Ovary (tissue), 10 donors: ENCODE data around the gene XKR3. TPM values are rescaled to one million over a fixed set of nuclear protein-coding genes. Genes with fewer than 3 reads are reported as not detected.
"Not testable (repeated sequence)": the region's sequence is repeated elsewhere in the genome, so short reads cannot be mapped to it uniquely, and the experiment has no call there.

Experiments used
- DNase-seq, 5 donors: peaks; one replicate each; pipeline ENCODE4 v3.0.0-alpha.2; 2019 to 2020
- H3K27ac ChIP-seq, 2 donors: fragments of 200-600 bp; one replicate each; pipeline versions ENCODE4 v1.5.1 to v1.8.0; 2019 to 2022
- H3K27me3 ChIP-seq: fragments of 200-600 bp; one replicate; pipeline ENCODE4 v1.8.0; 2022
- H3K36me3 ChIP-seq: fragments of 200-600 bp; sonication (generic); one replicate; pipeline ENCODE4 v1.5.1; 2019
- H3K4me1 ChIP-seq: one replicate; pipeline ENCODE4 v1.8.1; 2013; ENCODE audit warnings: mild to moderate bottlenecking, moderate library complexity; ENCODE audit not compliant: insufficient read depth
- H3K4me3 ChIP-seq: fragments of 200-600 bp; sonication (generic); one replicate; pipeline ENCODE4 v1.5.1; 2017
- H3K9me3 ChIP-seq, 2 donors: fragments of 200-600 bp in 1 of 2; sonication (generic) in 1 of 2; one replicate each; pipeline versions ENCODE4 v1.5.1 to v1.8.1; 2013 to 2019; ENCODE audit warnings: mild to moderate bottlenecking in 1 of 2, moderate library complexity in 1 of 2
- EP300 ChIP-seq: sonication (generic); formaldehyde crosslinking; IDR thresholded peaks from one replicate; pipeline ENCODE4 v1.6.1; 2017; ENCODE audit warnings: antibody characterized with exemption
- POLR2A ChIP-seq: fragments of 450-650 bp; IDR thresholded peaks from one replicate; pipeline ENCODE4 v1.6.1; 2017; ENCODE audit warnings: antibody characterized with exemption, mild to moderate bottlenecking, moderate library complexity
- WGBS, 3 donors: extraction: QIAGEN DNeasy Blood & Tissue Kit in 1 of 3; methylation state at CpG; one replicate each; pipeline versions ENCODE4 v1.1.5 to v1.1.7; 2013 to 2017; 5-methylcytosine and 5-hydroxymethylcytosine counted together
- intact Hi-C, 4 donors: fragments of 100-400 bp; cut with DNase I; formaldehyde crosslinking; loops; one replicate each; pipeline versions ENCODE4 v1.11.0 to v1.15.1; 2022 to 2023
- long read RNA-seq, 3 donors: library from polyadenylated mRNA in 2 of 3; unstranded in 2 of 3; transcript quantifications; one replicate each; pipeline ENCODE4 v2.0.0 and lab custom pipeline, GENCODE V29; 2021 to 2026
- polyA plus RNA-seq, 2 donors: library from polyadenylated mRNA; stranded (reverse); fragments of 200-250 nt in 1 of 2; fragments of 350-450 nt in 1 of 2; fragmentation: Illumina TruSeq in 1 of 2; extraction: RNeasy Lipid Tissue Mini Kit (QIAGEN cat#74804) in 1 of 2; gene quantifications; one replicate each; pipeline ENCODE4 v1.2.3, GENCODE V29; 2013 to 2014
- total RNA-seq, 7 donors: library from RNA; depleted of rRNA in 2 of 7; stranded (reverse); fragments of >200 nt in 2 of 7; fragmentation: NEBNext Ultra II Directional in 3 of 7; extraction: Animal tissue kit (Norgen Biotek cat#: 25700) in 3 of 7; gene quantifications; one replicate each; pipeline versions ENCODE4 v1.1.0 to v1.2.4, GENCODE V29; 2016 to 2023
- TF ChIP-seq, protein P1 (sequence below), 3 donors: fragments of 450-650 bp in 2 of 3; fragments of 200-600 bp in 1 of 3; IDR thresholded peaks; one replicate each; pipeline versions ENCODE4 v1.5.1 to v1.8.0; 2016 to 2022; ENCODE audit warnings: antibody characterized with exemption in 3 of 3, mild to moderate bottlenecking in 1 of 3
- donor health status: DM: no; HTN: no; CAD: no; lungs with moderate emphysema.
- donor health status: DM: no; HTN: no; CAD: no.
- donor health status: Bipolar disorder and iron deficiency.
- donor health status: DM: yes; HTN: yes; CAD: no.
- donor health status: DM: no; HTN: no; CAD: no.
- donor health status: DM: yes; HTN: yes; CAD: no.

Gene XKR3
- total RNA-seq (not detected), polyA plus RNA-seq (not detected)
- long read RNA-seq, donor 1: 0 reads
- long read RNA-seq, donor 2: 0 reads
- long read RNA-seq, donor 3: 0 reads

DNA sequence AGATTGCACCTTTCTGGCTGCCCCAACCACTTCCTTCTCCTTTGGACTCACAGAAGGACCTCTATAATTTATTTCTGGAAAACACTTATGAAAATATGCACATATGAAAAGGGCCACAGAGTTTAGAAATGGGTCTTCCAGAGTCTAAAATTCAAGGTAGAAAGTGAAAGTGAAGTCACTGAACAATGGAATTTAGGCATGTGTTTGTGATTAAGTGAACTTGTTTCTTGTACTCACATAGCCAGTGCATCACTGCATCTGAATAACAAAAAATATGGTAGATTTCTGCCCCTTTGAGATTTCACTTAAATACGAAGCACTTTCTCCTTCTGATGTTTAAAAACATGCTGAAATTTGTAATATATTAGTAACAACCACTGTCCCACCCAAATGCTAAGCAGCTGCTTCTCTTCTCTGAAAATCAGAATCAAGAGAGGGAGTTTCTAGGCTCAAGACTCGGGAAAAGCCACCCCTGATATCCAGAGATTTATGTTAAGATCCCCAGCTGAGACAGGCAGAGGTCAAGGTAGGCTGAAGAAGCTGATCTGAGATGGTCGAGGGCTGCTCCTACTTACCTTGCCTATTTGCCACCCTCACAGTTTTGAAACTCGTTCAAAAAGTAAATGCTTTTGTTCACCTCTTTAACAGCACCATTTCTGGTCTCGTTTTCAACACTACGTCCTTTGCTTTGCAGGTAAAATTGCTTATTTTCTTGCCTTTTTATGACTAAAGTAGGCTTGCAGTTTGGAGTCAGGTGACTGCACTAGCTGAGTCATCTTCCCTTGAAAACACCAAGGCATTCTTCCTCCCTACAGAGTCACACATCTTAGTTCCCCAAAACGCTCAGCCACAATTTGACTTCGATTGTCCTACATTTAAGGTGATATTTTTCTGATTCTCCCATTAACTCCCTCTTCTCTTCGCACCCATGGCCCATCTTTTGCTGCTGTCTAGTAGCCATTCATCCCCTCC is at the start of gene XKR3:
Gene XKR3, minus strand, starts transcription at position 696 of the 972 bp plus-strand sequence. CDS start 17,338 bp downstream, outside the sequence.
- Histone ChIP-seq H3K36me3 (no peaks in the 10 kb centered on the region), H3K4me3 (no peak within 1 kb of the TSS), H3K27ac (no peak within 1 kb of the TSS), H3K9me3 (no peaks in the 10 kb centered on the region), H3K4me1 (no peaks in the 10 kb centered on the region), H3K27me3 (no peaks in the 10 kb centered on the region)
- intact Hi-C loops: no loop called here
- DNase-seq: no peak
- WGBS, 3 donors: 36 to 44% (median 36%) methylated on average over 9 of the region's 9 CpGs
- TF ChIP-seq EP300: no peak
- TF ChIP-seq, protein P1, sequence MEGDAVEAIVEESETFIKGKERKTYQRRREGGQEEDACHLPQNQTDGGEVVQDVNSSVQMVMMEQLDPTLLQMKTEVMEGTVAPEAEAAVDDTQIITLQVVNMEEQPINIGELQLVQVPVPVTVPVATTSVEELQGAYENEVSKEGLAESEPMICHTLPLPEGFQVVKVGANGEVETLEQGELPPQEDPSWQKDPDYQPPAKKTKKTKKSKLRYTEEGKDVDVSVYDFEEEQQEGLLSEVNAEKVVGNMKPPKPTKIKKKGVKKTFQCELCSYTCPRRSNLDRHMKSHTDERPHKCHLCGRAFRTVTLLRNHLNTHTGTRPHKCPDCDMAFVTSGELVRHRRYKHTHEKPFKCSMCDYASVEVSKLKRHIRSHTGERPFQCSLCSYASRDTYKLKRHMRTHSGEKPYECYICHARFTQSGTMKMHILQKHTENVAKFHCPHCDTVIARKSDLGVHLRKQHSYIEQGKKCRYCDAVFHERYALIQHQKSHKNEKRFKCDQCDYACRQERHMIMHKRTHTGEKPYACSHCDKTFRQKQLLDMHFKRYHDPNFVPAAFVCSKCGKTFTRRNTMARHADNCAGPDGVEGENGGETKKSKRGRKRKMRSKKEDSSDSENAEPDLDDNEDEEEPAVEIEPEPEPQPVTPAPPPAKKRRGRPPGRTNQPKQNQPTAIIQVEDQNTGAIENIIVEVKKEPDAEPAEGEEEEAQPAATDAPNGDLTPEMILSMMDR (IDR thresholded peaks at IDR 0.05): no peak
- TF ChIP-seq POLR2A: no peak

DNA sequence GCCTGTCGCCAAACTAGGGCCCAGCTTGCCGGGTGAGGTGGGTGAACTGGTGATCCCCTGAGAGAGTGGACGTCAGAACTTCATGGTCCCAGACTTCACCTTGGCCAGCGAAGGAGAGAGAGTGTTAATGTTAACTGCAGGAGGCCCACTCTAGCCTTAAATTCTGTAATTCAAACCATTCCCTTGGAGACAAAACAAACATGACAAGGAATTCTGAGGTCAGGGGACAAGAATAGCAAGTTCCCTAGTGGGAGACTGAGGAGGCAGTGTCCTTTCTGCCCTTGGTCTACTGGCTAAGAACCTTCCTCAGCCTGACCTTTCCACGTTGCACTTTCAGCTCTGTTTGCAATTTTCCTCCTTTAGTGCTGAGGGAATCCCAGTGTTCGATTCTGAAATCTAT is 44.4 kb upstream of the XKR3 start:
- H3K27ac ChIP-seq, H3K9me3 ChIP-seq, H3K4me3 ChIP-seq, DNase-seq, intact Hi-C loops, H3K36me3 ChIP-seq, H3K27me3 ChIP-seq, H3K4me1 ChIP-seq: not testable (repeated sequence)
- WGBS, 3 donors: 67 to 71% (median 69%) methylated on average over 6 of the region's 6 CpGs

GRCh38 chr22:16866167-16866566 is 41.0 kb upstream of the XKR3 start:
- no peak for DNase-seq
- H3K4me3 ChIP-seq: no peak overlapping the region
- no peak for TF ChIP-seq EP300
- TF ChIP-seq, protein P1 (IDR thresholded peaks at IDR 0.05): no peak
- no peak for TF ChIP-seq POLR2A
- H3K9me3 ChIP-seq: no peaks in the 10 kb centered on the region
- H3K4me1 ChIP-seq: no peaks in the 10 kb centered on the region
- H3K27ac ChIP-seq: no peak overlapping the region
- H3K27me3 ChIP-seq: no peaks in the 10 kb centered on the region
- WGBS, 3 donors: 67 to 73% (median 72%) methylated on average over 3 of the region's 3 CpGs
- H3K36me3 ChIP-seq: no peaks in the 10 kb centered on the region
- intact Hi-C loops: no loop called here

- 62 to 77% (median 70%) methylated on average over 9 of the region's 9 CpGs for WGBS, 3 donors
- not testable (repeated sequence) for H3K27ac ChIP-seq, H3K4me1 ChIP-seq
Measured at GRCh38 chr22:16856851-16857250, 31.6 kb upstream of the XKR3 start.

GRCh38 chr22:16854631-16855030 is 29.4 kb upstream of the XKR3 start:
- Histone ChIP-seq H3K36me3 (no peaks in the 10 kb centered on the region), H3K4me1 (no peaks in the 10 kb centered on the region), H3K4me3 (no peak overlapping the region), H3K27ac (no peak overlapping the region), H3K27me3 (no peaks in the 10 kb centered on the region), H3K9me3 (no peaks in the 10 kb centered on the region)
- intact Hi-C loops: no loop called here
- no peak for DNase-seq
- TF ChIP-seq POLR2A (no peak), EP300 (no peak)
- TF ChIP-seq, protein P1 (IDR thresholded peaks at IDR 0.05): no peak

More at GRCh38 chr22:16856851-16857250, 31.6 kb upstream of the XKR3 start:
- H3K27me3 ChIP-seq, H3K36me3 ChIP-seq, DNase-seq, H3K9me3 ChIP-seq, H3K4me3 ChIP-seq, intact Hi-C loops: not testable (repeated sequence)

DNA sequence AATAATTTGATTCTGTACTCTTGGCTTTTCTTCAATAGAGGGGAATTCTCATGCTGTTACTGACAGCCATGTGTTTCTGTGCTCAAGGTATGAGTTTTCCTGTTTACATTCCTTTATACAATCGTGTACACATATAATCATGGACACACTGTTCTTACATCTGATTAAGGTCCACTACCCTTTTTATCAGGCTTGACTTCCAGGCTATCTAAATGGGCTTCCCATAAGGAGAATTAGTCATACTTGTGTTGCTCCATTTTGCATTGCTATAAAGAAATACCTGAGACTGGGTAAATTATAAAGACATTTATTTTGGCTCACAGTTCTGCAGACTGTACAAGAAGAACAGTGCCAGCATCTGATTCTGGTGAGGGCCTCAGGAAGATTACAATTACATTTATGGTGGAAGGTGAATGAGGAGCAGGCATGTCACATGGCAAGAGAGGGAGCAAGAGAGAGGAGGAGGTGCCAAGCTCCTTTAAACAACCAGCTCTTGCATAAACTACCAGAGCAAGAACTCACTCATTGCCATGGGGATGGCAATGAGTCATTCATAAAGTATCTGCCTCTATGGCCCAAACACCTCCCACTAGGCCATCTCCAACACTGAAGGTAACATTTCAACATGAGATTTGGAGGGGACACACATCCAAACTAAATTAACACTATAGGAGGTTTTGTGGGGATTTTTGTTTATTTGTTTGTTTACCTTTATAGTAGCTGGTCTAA is 26.2 kb upstream of the XKR3 start:
- H3K36me3 ChIP-seq, intact Hi-C loops, H3K27me3 ChIP-seq, DNase-seq, H3K4me3 ChIP-seq, H3K9me3 ChIP-seq, H3K27ac ChIP-seq, H3K4me1 ChIP-seq: not testable (repeated sequence)
- 29 to 50% (median 46%) methylated on average over 1 of the region's 1 CpG for WGBS, 3 donors
